ENCODE results near the gene ZBP1.

Gene ZBP1

DNA sequence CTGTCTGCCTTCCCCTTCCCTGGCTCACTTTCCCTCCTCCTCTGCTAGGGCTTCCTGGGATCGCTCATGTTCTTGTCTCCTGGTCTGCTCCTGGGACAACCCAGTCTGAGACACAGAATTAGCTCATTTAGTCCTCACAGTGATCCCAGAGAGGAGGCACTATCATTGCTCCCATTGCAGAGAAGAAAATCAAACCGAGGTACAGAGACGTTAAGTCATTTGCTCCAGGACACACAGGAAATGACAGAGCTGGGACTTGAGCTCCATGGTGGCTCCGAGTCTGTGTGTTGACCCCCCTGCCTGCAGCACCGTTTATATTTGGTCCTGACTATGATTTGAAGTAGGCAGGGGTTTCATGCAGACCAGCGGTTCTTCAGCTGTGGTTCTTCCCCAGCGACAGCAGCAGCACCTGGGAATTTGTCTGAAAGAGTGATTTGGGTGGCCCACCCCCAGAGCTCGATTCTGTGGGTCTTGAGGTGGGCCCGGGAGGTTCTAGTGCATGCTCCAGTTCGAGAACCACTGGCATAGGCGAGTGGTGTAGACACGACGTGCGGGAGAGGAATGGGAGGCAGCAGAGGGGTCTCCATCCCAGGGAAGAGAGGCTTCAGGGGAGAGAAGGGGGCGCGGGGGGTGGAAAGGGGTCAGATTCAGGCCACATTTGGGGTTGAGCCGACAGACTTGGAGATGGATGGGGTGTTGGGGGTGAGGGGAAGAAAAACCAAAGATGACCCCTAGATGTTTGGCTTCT lies 34.6 kb downstream of the ZBP1 start:
- no peak for TF ChIP-seq SNAI2 (CRISPR knock-in tag; IDR thresholded peaks at IDR 0.05)
- no peak for TF ChIP-seq CREB5 (CRISPR knock-in tag; IDR thresholded peaks at IDR 0.05; ENCODE audit: low read depth)
- no peak for TF ChIP-seq BACH2 (CRISPR knock-in tag; IDR thresholded peaks at IDR 0.05; ENCODE audit: borderline replicate concordance)
- TF ChIP-seq, protein P1, sequence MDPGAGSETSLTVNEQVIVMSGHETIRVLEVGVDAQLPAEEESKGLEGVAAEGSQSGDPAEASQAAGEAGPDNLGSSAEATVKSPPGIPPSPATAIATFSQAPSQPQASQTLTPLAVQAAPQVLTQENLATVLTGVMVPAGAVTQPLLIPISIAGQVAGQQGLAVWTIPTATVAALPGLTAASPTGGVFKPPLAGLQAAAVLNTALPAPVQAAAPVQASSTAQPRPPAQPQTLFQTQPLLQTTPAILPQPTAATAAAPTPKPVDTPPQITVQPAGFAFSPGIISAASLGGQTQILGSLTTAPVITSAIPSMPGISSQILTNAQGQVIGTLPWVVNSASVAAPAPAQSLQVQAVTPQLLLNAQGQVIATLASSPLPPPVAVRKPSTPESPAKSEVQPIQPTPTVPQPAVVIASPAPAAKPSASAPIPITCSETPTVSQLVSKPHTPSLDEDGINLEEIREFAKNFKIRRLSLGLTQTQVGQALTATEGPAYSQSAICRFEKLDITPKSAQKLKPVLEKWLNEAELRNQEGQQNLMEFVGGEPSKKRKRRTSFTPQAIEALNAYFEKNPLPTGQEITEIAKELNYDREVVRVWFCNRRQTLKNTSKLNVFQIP (CRISPR knock-in tag; IDR thresholded peaks at IDR 0.05; ENCODE audit: borderline replicate concordance, low read depth): no peak
- no peak for TF ChIP-seq ZC3H10 (CRISPR knock-in tag; IDR thresholded peaks at IDR 0.05)
- TF ChIP-seq ZNF565 (CRISPR knock-in tag; conservative IDR thresholded peaks at IDR 0.05; ENCODE audit: low read depth): no peak
- TF ChIP-seq ESRRG (CRISPR knock-in tag; IDR thresholded peaks at IDR 0.05): no peak
- TF ChIP-seq TSHZ2 (CRISPR knock-in tag; IDR thresholded peaks at IDR 0.05): no peak
- TF ChIP-seq CSDC2 (CRISPR knock-in tag; IDR thresholded peaks at IDR 0.05): no peak
- no peak for TF ChIP-seq PPARA (CRISPR knock-in tag; IDR thresholded peaks at IDR 0.05; ENCODE audit: borderline replicate concordance)
- no peak for ATAC-seq

DNA sequence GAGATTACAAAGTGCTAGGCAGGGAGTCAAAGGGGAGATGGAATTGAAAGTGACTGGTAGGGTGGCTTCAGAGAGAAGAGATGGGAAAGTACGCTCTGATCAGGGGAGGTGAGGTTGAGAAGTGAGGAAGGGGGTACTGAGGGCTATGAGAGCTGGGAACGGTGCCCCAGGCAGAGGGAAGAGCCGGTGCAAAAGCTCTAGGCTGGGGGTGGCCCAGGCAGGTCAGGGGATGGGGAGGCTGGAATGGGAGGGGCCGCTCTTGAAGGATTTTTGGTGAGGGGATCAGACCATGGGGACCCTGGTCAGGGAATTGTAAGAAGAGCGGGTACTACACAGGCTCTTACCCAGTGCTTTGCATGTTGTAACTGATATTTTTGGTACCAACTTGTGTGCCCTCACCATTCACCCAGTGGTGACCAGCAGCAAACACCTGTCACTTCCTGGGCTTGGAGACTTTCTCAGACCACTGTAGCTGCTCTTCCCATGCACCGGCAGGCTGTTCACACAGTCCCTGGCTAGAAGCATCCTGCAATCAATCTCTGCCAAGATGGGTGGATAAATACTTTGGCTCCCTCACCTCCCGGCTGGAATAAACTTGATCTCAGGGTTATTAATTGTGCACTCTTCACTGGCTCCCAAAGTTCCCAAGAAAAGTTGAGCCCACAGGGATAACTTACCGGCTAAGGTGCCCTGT lies 35.3 kb downstream of the ZBP1 start:
- TF ChIP-seq GLIS3 (CRISPR knock-in tag; IDR thresholded peaks at IDR 0.05) (no peak), ZNF70 (CRISPR knock-in tag; IDR thresholded peaks at IDR 0.05) (no peak), ARNTL (CRISPR knock-in tag; IDR thresholded peaks at IDR 0.05; ENCODE audit: borderline replicate concordance, low read depth) (no peak), ZNF565 (CRISPR knock-in tag; conservative IDR thresholded peaks at IDR 0.05; ENCODE audit: low read depth) (no peak), OSR1 (CRISPR knock-in tag; IDR thresholded peaks at IDR 0.05) (no peak), CSDC2 (CRISPR knock-in tag; IDR thresholded peaks at IDR 0.05) (no peak), ZC3H10 (CRISPR knock-in tag; IDR thresholded peaks at IDR 0.05) (no peak), ZFP30 (CRISPR knock-in tag; IDR thresholded peaks at IDR 0.05) (no peak), PPARA (CRISPR knock-in tag; IDR thresholded peaks at IDR 0.05; ENCODE audit: borderline replicate concordance) (no peak)
- TF ChIP-seq, protein P1 (CRISPR knock-in tag; IDR thresholded peaks at IDR 0.05; ENCODE audit: borderline replicate concordance, low read depth): no peak

DNA sequence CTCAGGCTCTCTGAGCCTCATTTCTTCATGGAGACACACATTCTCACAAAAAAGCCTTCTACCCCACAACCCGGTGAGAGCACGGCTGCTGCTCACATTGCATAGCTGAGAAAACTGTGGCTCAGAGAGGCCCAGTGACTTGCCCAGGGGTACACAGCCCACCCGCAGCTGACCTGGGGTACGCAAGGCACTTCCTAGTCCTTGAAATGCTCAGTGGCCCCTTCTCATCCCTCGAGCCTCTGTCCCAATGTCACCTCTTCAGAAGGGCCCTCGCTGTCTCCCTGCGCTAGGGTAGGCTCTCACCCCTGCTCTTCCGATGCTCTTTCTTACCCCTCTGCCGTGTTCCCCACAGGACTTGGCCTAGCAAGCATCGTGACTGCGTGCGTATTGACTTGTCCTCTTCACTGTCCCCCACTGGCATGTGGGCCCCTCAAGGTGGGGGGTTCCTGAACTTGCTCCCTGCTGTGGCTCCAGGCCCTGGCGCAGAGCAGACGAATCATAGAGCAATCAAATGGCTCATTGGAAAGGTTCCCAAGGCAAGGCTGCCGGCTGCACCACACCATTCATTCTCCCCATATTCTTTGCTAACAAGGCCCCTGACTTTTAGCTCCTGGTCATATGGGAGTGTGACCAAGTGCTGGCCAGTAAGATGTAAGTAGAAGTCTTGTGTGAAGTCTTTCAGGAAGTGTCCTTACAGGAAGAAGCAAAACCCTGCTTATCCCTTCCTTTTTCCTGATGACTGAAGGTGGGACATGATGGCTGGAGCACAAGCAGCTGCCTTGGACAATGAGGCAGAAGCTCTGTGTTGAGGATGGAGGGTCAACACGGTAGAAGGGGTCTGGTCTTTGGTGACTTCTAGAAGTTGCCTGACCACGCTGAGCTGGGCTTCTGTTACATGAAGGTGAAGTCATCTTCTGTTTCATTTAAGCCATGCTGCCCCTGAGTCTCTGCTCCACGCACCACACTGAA lies 36.7 kb downstream of the ZBP1 start:
- ATAC-seq: no peak
- TF ChIP-seq ARNTL (CRISPR knock-in tag; IDR thresholded peaks at IDR 0.05; ENCODE audit: borderline replicate concordance, low read depth): no peak
- no peak for TF ChIP-seq ZNF8 (CRISPR knock-in tag; IDR thresholded peaks at IDR 0.05)
- TF ChIP-seq ISL1 (CRISPR knock-in tag; IDR thresholded peaks at IDR 0.05): no peak
- TF ChIP-seq TOX (CRISPR knock-in tag; IDR thresholded peaks at IDR 0.05; ENCODE audit: borderline replicate concordance): no peak
- TF ChIP-seq SNAI2 (CRISPR knock-in tag; IDR thresholded peaks at IDR 0.05): no peak
- no peak for TF ChIP-seq TCF4 (CRISPR knock-in tag; IDR thresholded peaks at IDR 0.05; ENCODE audit: borderline replicate concordance)
- TF ChIP-seq, protein P1 (CRISPR knock-in tag; IDR thresholded peaks at IDR 0.05; ENCODE audit: borderline replicate concordance, low read depth): no peak
- TF ChIP-seq BACH2 (CRISPR knock-in tag; IDR thresholded peaks at IDR 0.05; ENCODE audit: borderline replicate concordance): no peak
- no peak for TF ChIP-seq CSDC2 (CRISPR knock-in tag; IDR thresholded peaks at IDR 0.05)
- no peak for TF ChIP-seq ZC3H10 (CRISPR knock-in tag; IDR thresholded peaks at IDR 0.05)
- TF ChIP-seq, protein P2, sequence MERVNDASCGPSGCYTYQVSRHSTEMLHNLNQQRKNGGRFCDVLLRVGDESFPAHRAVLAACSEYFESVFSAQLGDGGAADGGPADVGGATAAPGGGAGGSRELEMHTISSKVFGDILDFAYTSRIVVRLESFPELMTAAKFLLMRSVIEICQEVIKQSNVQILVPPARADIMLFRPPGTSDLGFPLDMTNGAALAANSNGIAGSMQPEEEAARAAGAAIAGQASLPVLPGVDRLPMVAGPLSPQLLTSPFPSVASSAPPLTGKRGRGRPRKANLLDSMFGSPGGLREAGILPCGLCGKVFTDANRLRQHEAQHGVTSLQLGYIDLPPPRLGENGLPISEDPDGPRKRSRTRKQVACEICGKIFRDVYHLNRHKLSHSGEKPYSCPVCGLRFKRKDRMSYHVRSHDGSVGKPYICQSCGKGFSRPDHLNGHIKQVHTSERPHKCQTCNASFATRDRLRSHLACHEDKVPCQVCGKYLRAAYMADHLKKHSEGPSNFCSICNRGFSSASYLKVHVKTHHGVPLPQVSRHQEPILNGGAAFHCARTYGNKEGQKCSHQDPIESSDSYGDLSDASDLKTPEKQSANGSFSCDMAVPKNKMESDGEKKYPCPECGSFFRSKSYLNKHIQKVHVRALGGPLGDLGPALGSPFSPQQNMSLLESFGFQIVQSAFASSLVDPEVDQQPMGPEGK (CRISPR knock-in tag; IDR thresholded peaks at IDR 0.05; ENCODE audit: borderline replicate concordance): no peak
- no peak for TF ChIP-seq ZFP30 (CRISPR knock-in tag; IDR thresholded peaks at IDR 0.05)
- no peak for TF ChIP-seq ZFP3 (CRISPR knock-in tag; IDR thresholded peaks at IDR 0.05)
- no peak for TF ChIP-seq ESRRG (CRISPR knock-in tag; IDR thresholded peaks at IDR 0.05)

More for the DNA sequence above, 35.3 kb downstream of the ZBP1 start:
- ATAC-seq: no peak

Measured in SK-N-SH treated with all-trans-retinoic acid at 6 μM for 48 hours (cell line).